DMS53 (cell line): Measurements from ENCODE around the gene OPCML.
A peak's percentile ranks its signal among the peaks of the same experiment; 100 is the strongest.

Experiments used
- DNase-seq: peaks from one replicate; lab custom pipeline; 2025; lab: John Stamatoyannopoulos, UW

The OPCML gene

DNA sequence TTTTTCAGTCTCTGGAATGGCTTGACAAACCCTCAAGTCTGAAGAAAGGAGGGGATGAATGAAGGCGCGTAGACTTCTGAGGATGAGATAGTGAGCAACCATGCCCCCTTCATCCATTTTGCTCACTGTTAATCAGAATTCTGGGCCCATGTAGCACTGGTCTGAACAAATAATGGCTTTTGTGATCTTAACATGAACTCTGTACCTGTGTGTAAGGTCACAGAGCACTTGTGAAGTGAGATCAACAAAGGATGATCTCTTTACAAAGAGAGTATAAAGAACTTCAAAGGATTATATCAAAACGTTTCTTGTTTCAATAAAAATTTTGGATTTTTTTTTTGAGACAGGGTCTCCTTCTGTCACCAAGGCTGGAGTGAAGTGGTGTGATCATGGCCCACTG lies 976.7 kb downstream of the OPCML start:
- DNase-seq, result no peak

DNA sequence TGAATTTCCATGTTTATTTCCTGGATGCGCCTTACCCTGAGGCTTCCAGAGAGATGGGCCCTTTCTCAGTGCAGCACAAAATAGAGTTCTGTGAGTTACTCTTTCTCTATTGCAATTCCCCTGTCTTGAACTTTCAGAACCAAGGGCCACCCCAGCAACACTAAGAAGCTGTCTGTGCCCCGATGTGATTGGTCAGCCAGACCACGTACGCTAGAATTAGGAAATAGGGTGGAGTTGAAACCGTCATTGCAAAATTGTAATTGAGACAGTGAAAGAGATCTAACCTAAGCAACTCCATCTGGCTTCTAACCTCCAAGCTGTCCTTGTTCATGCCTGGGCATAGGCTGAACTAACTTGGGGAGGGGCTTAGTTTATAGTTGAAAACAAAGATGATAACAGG lies 981.3 kb downstream of the OPCML start:
- DNase-seq, result no peak

- no peak for DNase-seq
Observed at GRCh38 chr11:132549561-132549960, 982.7 kb downstream of the OPCML start.

- DNase-seq, result no peak
Observed at GRCh38 chr11:132549001-132549400, 983.3 kb downstream of the OPCML start.

DNA sequence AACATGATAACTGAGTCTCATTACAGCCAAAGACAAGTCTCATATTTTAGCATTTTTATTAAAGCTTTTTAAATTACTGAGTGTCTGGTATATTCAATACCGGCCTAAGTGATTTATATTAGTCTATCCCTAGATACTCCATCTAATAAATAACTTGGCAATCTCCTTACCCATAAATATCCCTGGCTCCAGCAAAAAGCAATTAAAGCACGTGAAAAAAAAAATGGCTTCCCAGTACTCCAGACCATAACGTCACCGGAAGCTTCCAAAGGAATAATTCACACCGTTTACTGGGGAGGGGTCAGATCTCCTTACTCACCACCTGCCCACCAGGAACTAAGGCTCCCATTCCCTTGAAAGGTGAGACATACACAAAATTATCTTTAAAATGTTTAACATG lies 988.3 kb downstream of the OPCML start:
- no peak for DNase-seq

DNA sequence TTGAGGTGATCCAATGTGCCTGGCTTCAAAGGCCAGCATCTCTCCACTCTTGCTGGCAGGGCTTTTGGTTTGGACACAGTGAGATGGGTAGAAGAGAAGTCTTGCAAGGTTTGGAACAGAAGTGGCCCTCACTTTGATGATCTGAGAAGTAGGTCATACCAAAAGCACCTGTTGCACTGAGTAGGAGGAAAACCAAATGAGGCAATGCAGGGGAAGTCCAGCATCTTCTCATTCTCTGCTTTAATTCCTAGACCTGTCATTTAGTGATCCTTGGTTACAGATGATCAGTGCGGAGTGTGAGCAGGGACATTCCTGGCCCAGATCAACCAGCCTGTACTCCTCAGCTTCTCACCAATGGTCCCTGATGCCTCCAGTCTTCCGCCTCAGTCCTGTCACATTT lies 990.5 kb downstream of the OPCML start:
- no peak for DNase-seq

DNA sequence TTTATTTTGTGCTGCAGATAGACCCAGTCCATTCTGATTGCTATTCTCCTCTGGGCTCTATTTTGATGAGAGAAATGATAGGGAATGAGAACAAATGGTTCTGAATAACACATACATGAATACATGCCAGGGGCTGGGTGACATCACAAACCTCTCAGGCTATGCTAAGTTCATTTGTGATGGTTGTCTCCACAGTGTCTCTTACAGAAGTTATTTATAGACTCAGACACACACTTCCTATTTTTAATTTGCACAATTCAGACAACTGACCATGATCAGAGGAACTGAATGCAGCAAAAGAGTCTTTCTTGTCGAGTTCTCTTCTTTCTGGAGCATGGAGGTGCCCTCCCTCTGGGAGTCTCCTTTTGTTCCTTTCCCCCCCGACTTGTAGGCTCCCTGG lies 991.7 kb downstream of the OPCML start:
- no peak for DNase-seq

DNA sequence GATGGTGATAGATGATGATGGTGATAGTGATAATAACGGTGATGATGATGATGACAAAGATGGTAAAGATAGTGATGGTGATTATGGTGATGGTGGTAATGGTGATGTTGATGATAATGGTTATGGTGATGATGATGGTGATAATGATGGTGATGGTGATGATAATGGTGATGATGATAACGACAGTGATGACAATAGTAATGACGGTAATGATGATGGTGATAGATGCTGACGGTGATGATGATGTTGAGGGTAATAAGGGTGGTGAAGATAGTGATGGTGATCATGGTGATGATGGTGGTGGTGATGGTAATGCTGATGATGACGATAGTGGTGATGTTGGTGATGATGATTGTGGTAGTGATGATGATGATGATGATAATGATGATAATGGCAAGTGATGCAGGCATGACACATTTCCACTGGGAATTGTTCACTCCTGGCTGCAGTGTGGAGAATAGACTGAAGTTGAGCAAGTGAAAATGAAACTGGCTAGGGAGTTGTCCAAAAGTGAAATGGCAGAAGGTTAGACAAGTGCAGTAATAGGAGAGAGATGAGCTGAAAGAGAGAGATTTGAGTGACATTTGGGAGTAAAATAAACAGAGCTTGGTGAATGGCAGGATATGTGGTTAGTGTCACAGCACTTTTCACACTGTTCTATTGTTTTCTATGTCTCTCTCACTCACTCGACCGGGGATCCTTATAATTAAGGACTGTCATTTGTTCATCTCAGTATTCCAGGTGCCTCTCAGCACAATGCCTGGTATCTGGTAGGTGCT lies 992.5 kb downstream of the OPCML start:
- no peak for DNase-seq

DNA sequence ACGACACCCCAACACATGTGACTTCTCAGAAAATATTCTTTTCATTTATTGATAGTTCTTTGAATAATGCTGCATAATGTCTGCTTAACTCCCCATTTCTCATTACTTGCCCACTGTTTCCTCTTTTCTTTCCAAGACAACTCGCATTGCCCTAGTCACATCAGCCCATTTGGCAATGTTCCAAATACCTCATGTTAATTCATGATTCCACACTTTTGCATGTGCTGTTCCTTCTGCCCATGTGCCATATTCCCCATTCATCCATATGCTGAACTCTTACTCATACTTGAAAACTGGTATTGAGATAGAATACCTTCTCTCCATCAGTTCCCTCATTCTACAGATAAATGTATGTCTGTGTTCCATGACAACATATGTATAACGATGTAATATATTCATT lies 993.7 kb downstream of the OPCML start:
- no peak for DNase-seq

- peak; percentile 78 for DNase-seq
Observed at GRCh38 chr11:132535830-132536229, 996.5 kb downstream of the OPCML start.

DNA sequence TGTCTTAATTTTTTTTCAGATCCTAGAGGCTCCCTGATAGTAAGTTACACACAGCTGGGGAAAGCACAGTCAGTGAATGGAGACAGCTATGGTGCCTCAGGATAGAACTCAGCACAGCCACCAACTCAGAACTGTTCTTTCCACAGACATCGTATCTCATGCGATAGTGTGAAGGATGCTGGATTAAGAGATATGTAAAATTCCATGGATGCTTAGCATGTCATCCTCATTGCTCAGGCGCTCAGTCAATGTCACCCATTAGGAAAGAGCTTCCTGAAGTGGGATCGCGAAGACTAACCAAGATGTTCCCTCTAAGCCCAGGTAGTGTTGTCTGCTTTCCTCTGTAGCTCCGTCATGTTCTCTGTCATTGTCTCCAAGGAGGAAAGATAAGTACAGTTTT lies 1000.4 kb downstream of the OPCML start:
- no peak for DNase-seq

GRCh38 chr11:132528181-132528580 lies 1004.1 kb downstream of the OPCML start:
- no peak for DNase-seq

- DNase-seq, result peak; percentile 11
Observed at GRCh38 chr11:132523929-132524328, 1008.4 kb downstream of the OPCML start.

- no peak for DNase-seq
Observed at GRCh38 chr11:132520199-132520598, 1012.1 kb downstream of the OPCML start.

DNA sequence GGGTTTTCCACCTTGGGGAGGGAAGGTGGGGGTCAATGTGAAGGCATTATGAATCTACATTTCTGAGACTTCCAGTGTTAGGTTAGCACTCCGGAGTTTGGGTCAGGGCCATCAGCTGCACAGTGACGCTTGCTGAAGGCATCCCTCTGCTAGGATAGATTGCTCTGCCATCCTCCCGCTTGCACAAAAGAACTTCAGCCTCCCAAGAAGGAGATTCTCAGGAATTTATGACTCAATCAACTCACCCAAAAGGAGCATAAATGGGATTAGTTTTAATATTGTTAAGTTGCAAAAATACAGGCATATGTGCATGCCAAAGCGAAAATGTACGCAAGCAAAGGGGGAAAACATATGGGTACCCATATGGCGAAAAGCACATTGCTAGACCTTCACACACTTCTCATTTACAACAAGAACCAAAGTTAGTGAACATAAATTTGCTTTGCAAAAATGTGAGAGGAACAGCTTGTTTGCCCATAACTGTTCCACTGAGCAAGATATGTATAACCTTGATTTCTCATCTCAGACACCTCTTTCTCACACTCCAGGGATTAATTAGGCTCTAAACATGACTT lies 1013.0 kb downstream of the OPCML start:
- DNase-seq, result no peak

GRCh38 chr11:132504501-132505041 lies 1027.7 kb downstream of the OPCML start:
- DNase-seq, result no peak

DNA sequence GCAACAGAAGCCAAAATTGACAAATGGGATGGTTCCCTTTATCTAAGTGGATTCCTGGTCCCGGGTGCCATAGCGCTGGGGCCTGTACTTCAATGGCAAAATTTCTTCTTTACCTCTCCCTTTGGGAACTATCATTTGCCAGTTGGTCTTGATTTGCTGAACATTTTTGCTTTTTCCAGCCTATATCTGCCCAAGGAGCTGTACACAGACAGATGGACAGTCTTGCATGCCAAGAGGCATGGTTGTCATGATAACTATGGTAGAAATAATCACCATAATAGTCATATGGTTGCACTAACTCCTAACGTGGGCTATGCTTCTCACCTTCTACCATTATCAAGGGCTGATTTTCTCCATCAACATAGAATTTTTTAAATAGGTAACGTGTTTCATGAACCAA lies 1030.9 kb downstream of the OPCML start:
- no peak for DNase-seq

DNA sequence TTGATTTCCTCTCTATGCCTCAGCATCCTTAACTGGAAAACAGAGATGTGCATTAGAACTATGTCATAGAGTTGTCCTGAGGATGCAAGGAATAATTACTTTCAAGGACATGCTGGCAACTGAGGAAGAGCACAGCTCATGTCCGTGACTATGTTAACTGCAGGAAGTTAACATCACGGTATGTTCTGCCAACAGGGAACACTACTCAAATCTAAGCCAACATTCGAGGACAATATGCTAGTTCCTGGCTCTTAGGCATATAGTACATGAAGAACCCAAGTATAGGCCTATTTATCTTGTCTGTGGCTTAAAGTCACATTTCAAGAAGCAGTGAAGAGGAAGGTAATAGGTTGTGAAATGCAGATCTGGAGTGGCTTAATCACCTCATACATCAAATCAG lies 1032.6 kb downstream of the OPCML start:
- DNase-seq, result no peak

DNA sequence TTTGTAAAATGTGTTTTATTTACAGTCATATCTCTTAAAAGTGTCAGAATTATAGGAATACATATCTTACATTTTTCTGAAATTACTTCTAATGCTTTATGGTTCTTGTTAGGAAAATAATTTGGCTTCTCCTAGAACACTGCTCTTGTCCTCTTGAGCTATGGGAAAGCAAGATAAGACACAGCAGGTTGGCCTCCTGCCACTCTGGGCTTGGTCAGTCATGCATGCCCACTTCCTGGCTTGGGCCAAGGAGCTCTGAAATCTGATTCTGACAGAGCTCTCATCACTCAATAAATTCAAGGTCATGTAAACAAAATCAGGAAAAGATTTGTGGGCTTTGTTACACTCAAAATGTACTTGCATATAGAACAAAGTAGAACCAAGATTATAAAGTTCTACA lies 1036.0 kb downstream of the OPCML start:
- DNase-seq, result peak; percentile 65

GRCh38 chr11:132493801-132494200 lies 1038.5 kb downstream of the OPCML start:
- DNase-seq, result no peak

GRCh38 chr11:132490978-132491377 lies 1041.3 kb downstream of the OPCML start:
- no peak for DNase-seq

DNA sequence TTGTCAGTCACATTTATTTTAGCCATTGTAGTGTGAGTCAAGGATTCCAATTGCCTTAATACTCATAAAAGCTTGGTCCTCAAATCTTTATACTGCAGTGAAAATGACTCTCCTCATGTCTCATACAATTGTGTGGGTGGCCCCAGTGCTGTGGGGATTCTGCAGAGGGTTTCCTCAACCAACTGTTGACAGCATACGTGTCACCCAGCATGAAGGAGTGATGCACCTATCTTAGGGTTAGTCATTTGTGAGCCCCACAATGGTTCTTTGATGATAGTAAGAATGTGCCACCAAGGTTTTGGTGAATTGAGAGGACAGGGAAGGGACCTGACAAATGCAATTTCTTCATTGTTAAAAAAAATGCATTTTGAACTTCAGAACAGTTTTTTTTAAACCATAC lies 1046.2 kb downstream of the OPCML start:
- DNase-seq, result no peak

GRCh38 chr11:132475026-132475425 lies 1057.3 kb downstream of the OPCML start:
- DNase-seq, result no peak
